Measurements from ENCODE around the gene RASA3.

The RASA3 gene

DNA sequence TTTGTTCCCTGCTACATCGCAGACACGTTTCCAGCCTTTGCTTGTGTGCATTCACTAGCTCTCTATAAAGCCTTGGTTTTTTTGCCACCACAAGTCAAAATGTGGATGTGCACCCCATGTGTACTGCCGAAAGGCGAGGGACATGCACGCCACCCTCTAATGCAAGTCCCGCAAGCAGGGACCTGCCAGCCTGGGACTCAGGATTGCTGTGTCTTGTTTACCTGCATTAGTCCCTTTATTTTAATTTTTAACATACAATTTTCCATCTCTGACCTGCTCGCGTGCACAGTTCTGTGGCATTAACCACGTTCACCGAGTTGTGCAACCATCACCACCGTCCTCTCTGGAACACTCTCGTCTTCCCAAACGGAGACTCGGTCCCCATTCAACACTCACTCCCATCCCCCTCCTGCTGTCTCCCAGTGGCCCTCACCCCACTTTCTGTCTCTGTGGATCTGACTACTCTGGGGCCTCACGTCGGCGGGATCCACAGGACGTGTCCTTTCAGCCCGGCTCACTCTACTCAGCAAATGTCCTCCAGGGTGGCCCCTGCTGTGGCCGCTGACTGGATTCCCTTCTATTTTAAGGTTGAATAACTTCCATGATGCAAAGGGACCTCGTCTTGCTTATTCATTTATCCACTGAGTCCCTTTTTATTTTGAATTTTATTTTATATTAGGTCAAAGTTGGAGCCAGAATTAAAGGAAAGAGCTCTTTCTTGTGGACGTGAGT lies 58.4 kb downstream of the RASA3 start:
- in situ Hi-C loops (cut with HindIII; ENCODE audit: low sequenced_read_pairs) = no loop called here
- H3K4me3 ChIP-seq (ENCODE audit: low read depth, low read length) = no peak overlapping the region
- DNase-seq (ENCODE audit: low read depth, low spot score) = no peak
- TF ChIP-seq, protein P1, sequence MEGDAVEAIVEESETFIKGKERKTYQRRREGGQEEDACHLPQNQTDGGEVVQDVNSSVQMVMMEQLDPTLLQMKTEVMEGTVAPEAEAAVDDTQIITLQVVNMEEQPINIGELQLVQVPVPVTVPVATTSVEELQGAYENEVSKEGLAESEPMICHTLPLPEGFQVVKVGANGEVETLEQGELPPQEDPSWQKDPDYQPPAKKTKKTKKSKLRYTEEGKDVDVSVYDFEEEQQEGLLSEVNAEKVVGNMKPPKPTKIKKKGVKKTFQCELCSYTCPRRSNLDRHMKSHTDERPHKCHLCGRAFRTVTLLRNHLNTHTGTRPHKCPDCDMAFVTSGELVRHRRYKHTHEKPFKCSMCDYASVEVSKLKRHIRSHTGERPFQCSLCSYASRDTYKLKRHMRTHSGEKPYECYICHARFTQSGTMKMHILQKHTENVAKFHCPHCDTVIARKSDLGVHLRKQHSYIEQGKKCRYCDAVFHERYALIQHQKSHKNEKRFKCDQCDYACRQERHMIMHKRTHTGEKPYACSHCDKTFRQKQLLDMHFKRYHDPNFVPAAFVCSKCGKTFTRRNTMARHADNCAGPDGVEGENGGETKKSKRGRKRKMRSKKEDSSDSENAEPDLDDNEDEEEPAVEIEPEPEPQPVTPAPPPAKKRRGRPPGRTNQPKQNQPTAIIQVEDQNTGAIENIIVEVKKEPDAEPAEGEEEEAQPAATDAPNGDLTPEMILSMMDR (IDR thresholded peaks at IDR 0.05; ENCODE audit: low read depth, low read length) = no peak

DNA sequence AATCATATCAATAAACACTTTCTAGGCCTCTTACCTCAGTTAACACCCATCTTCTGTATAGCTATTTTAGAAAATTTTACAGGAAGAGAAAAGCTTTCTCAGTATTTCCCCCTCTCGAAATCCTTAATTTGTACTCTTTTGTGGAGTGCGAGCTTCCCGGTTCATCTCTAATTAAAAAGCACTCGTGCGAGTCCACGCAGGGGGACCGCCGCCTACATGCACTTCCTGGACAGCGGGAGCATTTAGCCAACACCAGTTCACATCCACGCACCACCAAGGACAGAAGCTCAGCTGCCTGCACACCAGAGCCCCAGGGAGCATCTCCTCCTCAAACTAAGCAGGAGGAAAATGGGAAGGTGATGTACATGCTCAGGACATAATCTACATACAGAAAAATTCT lies 60.0 kb downstream of the RASA3 start:
- TF ChIP-seq, protein P1 (IDR thresholded peaks at IDR 0.05; ENCODE audit: low read depth, low read length) = no peak
- no peak for DNase-seq (ENCODE audit: low read depth, low spot score)
- in situ Hi-C loops (cut with HindIII; ENCODE audit: low sequenced_read_pairs) = no loop called here
- no peak overlapping the region for H3K4me3 ChIP-seq (ENCODE audit: low read depth, low read length)

DNA sequence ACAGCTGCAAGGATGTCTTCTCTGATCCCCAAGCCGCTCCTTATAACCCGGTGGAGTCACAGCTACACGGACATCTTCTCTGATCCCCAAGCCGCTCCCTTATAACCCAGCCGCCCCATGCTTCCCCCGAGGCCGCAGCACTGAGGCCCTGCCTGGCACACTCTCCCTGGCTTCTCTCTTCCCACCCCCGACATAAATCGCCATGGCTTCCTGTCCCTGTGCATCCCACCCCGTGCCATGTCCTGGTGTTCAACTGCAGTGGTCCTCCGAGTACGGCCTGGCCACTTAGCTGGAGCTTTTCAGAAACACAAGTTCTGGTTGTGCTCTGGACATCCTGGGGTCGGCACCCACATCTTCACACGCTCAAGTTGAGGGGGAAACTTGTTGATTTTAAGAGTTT lies 60.4 kb downstream of the RASA3 start:
- in situ Hi-C loops (cut with HindIII; ENCODE audit: low sequenced_read_pairs) = no loop called here
- H3K4me3 ChIP-seq (ENCODE audit: low read depth, low read length) = no peak overlapping the region
- no peak for DNase-seq (ENCODE audit: low read depth, low spot score)
- TF ChIP-seq, protein P1 (IDR thresholded peaks at IDR 0.05; ENCODE audit: low read depth, low read length) = no peak

DNA sequence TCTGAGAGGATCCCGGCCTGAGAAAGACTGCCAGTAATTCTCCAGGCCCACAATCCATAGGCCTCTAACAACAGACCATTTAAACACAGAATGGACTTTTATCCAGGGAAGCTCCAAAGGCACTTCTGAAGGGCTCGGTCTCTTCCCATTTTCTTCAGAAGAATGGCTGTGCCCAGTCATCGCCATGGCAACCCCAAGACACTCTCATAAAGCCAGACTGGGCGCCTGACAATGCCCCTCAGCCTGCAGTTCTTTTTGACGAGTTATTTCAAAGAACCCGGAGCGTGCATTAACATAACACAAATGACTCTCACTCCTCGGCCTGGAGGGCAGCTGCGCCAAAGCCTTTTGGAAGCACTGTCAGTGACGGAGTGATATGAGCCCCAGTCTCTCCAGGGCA lies 61.0 kb downstream of the RASA3 start:
- TF ChIP-seq, protein P1 (IDR thresholded peaks at IDR 0.05; ENCODE audit: low read depth, low read length) = no peak
- no peak overlapping the region for H3K4me3 ChIP-seq (ENCODE audit: low read depth, low read length)
- in situ Hi-C loops (cut with HindIII; ENCODE audit: low sequenced_read_pairs) = no loop called here
- no peak for DNase-seq (ENCODE audit: low read depth, low spot score)

DNA sequence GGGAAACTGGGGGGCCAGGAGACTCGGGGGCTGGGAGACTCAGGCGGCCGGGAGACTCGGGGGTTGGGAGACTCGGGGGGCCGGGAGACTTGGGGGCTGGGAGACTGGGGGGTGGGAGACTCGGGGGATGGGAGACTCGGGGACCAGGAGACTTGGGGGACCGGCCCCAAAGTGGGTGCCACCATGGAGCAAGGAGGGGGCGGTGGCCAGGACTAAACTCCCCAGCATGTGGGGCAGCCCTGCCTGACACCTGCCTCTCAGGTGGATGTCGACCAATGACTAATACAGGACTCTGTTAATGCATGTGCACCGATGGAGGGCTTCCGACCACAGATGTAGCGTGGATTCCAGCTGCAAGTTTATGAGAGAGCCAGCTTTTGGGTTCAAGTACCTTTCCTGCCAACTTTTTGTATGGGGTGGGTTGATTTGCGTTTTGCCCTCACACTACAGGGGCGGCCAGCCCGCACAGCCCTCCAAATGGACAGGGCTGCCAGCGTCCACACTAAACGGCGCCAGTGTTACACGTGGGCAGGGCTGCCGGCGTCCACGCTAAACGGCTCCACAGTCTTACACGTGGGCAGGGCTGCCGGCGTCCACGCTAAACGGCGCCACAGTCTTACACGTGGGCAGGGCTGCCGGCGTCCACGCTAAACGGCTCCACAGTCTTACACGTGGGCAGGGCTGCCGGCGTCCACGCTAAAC lies 62.2 kb downstream of the RASA3 start:
- TF ChIP-seq, protein P1 (IDR thresholded peaks at IDR 0.05; ENCODE audit: low read depth, low read length) = no peak
- no peak for DNase-seq (ENCODE audit: low read depth, low spot score)
- in situ Hi-C loops (cut with HindIII; ENCODE audit: low sequenced_read_pairs) = no loop called here
- no peak overlapping the region for H3K4me3 ChIP-seq (ENCODE audit: low read depth, low read length)

DNA sequence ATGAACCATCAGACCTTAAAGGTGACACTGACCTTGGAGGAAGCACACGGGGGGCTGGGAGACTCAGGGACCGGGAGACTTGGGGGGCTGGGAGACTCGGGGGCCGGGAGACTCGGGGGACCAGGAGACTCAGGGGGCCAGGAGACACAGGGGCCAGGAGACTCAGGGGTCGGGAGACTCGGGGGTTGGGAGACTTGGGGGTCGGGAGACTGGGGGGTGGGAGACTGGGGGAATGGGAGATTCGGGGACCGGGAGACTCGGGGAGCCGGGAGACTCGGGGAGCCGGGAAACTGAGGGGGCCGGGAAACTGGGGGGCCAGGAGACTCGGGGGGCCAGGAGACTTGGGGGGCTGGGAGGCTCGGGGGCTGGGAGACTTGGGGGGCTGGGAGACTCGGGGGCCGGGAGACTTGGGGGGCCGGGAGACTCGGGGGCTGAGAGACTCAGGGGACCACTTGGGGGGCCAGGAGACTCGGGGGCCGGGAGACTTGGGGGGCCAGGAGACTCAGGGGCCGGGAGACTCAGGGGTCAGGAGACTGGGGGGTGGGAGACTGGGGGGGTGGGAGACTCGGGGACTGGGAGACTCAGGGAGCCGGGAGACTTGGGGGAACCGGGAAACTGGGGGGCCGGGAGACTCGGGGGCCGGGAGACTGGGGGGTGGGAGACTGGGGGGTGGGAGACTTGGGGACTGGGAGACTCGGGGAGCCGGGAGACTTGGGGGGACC lies 62.9 kb downstream of the RASA3 start:
- DNase-seq (ENCODE audit: low read depth, low spot score) = no peak
- in situ Hi-C loops (cut with HindIII; ENCODE audit: low sequenced_read_pairs) = no loop called here
- no peak overlapping the region for H3K4me3 ChIP-seq (ENCODE audit: low read depth, low read length)
- TF ChIP-seq, protein P1 (IDR thresholded peaks at IDR 0.05; ENCODE audit: low read depth, low read length) = no peak

All from astrocyte of the spinal cord (primary cell).